GM12801 (cell line): ENCODE measurements around the gene MAPRE2.

Experiments used
- TF ChIP-seq, protein P1 (sequence below): IDR thresholded peaks from one replicate; pipeline ENCODE4 v1.5.1; 2011; ENCODE audit warnings: control low read depth; ENCODE audit not compliant: insufficient read length; ENCODE audit errors: extremely low read depth

Gene MAPRE2

DNA sequence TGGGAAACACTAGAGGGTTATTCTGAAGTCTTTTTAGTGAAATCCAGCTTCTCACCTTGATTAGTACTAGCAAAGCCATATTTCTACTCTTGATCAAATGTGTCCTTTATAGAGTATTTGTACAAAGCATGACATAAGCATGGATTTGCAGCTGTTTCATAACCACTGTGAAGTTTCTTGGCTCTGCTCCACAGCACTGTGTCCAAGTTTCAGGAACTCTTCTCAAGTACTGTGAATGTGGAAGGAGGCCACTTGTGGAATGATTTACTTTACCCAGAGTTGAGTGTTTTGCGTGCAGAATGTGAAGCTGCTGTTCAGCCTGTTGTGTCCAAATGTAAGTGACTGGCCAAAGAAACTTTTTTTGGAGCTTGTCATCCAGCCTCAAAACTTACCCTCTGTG, 16.2 kb upstream of the MAPRE2 start:
- TF ChIP-seq, protein P1, sequence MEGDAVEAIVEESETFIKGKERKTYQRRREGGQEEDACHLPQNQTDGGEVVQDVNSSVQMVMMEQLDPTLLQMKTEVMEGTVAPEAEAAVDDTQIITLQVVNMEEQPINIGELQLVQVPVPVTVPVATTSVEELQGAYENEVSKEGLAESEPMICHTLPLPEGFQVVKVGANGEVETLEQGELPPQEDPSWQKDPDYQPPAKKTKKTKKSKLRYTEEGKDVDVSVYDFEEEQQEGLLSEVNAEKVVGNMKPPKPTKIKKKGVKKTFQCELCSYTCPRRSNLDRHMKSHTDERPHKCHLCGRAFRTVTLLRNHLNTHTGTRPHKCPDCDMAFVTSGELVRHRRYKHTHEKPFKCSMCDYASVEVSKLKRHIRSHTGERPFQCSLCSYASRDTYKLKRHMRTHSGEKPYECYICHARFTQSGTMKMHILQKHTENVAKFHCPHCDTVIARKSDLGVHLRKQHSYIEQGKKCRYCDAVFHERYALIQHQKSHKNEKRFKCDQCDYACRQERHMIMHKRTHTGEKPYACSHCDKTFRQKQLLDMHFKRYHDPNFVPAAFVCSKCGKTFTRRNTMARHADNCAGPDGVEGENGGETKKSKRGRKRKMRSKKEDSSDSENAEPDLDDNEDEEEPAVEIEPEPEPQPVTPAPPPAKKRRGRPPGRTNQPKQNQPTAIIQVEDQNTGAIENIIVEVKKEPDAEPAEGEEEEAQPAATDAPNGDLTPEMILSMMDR = no peak

DNA sequence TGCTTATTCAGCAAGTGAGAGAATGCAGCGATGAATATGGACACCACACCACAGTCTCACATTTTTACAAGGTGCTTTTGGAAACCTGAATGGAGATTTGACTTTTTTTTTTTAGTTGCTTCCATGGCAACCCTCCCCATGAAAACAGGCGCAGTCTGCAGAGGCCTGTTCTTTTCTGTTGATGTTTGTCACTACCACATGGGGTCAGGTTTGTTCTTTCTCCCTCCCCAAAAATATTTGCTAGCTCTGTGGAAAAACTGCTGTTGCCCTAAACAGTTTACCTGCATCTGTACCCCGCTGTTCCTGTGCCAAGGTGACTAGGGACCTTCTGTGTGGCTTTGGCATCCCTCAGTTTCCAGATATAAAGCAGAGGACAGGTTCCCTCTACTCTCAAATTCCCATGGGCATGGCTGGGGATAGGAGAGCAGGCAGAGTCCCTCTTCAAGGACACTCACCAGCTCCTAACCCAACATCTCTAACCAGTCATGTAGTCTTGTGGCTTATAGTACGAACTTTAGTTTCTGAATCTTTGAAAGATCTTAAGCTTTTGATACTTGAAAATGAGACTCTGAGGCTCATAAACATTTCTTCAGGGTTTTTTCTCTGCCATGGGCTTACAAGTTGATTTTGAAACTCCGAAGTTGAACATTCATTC, 14.7 kb upstream of the MAPRE2 start:
- TF ChIP-seq, protein P1 = no peak

DNA sequence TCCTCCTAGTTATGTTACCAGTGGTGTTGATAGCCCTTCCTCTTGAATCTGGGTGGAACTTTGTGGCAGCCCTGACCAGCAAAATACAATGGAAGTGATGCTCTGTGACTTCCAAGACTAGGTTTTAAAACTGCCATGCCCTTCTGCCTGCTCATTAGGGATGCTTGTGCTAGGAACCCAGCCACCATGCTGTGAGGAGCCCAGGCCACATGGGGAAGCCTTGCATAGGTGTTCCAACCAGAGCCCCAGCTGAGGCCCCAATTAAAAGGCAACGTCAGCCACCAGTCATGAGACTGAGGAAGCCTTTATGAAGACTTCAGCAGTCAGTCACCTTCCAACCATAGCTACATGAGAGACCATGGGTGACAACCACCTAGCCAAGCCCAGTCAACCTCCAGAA, 14.0 kb upstream of the MAPRE2 start:
- TF ChIP-seq, protein P1 = no peak

DNA sequence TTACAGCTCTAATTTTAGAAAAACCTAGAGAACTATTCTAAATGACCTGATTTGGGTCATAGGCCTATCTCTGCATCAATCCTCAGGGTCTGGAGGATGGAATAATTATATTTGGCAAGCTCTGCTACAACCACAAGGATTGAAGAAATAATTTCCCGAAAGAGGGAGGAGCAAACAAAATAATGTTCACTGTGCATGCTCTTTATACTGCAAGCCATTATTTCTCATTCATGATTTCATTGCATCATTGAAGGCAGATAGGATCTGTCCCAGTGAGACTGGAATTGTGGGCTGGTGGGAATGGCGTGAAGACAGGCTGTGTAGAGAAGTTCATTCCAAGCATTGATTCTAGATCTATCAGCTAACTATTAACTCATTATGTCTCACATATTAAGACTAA, 12.7 kb upstream of the MAPRE2 start:
- TF ChIP-seq, protein P1 = no peak

DNA sequence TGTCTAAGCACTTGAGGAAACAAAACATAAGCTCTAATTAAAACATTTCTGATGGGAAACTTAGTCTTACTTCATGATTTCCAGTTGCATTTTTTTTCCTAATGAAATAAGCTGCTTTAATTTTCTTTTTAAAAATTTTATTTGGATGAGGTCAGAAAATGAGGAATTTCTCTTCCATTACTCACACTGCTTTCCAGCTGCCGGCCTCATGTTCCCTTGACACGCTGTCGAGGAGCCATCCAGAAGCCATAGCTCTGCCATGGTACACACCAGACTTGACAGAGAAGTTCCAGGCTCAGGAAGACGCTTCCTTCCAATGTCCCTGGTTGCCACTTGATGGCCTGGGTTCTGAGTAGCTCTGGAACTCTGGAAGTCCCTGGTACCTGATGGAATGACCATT, 12.1 kb upstream of the MAPRE2 start:
- TF ChIP-seq, protein P1 = no peak

DNA sequence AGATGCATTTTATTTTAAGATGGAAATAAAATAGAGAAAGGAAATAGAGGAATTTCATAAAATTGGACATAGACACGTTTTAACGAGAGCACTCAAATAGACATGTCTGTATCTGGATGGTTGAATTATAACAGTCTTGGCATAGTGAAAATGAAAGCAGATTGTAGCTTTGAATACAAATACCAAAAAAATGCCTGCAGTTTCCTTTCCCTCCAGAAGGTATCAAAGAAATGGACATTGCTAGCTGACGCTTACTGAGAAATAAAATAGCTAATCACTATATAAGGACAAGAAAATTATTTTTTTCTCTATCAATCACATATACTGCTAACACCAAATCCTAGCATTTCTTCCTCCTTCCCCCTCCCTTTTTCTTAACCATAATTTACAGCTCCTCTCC, 11.4 kb upstream of the MAPRE2 start:
- TF ChIP-seq, protein P1 = no peak

DNA sequence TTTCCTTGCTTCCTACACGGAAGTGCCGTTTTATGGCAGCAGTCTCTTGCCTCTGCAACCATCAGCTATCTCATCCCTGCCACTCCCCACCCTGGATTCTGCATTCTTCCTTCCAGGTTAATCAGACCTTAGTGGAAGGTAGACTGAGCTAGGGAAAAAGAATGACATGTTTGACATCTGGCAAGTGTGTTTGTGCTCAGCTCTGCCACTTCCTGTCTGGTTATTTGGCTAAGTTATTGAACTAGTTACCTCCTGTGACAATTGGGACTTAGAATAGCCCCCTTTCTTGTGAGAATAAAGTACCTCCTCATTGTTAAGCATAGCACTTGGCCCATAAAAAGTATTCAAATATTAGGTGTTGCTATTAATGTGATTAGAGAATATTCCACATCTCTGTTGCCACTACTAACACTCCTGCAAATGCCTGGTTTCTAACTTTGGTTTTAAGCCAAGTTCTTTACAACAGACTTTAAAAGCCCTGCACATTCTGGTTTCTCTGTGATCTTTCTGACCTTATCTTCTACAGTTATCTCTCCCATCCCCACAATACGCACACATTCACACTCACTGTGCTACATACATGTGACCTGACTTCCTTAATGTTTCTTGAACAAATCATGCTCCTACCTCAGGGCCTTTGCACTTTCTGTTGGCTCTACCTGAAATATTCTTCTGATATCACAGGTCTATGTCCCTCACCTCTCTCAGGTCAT, 10.8 kb upstream of the MAPRE2 start:
- TF ChIP-seq, protein P1 = no peak
